ENCODE results near the gene MPZ.
A peak's percentile ranks its signal among the peaks of the same experiment; 100 is the strongest.
"Not testable (repeated sequence)": the region's sequence is repeated elsewhere in the genome, so short reads cannot be mapped to it uniquely, and the experiment has no call there.

Gene MPZ

GRCh38 chr1:161261261-161262235 lies 48.2 kb downstream of the MPZ start:
- TF ChIP-seq CTCF (IDR thresholded peaks at IDR 0.05; ENCODE audit: low read length, missing control alignments): no peak
- DNase-seq (ENCODE audit: low read depth): peak; percentile 10
- no peak overlapping the region for H3K4me3 ChIP-seq (replicated peaks; ENCODE audit: low read depth, low read length)

GRCh38 chr1:161260376-161261260 lies 49.1 kb downstream of the MPZ start:
- DNase-seq (ENCODE audit: low read depth): no peak
- no peak overlapping the region for H3K4me3 ChIP-seq (replicated peaks; ENCODE audit: low read depth, low read length)
- TF ChIP-seq CTCF (IDR thresholded peaks at IDR 0.05; ENCODE audit: low read length, missing control alignments): no peak

GRCh38 chr1:161259765-161260164 lies 50.0 kb downstream of the MPZ start:
- TF ChIP-seq CTCF (IDR thresholded peaks at IDR 0.05; ENCODE audit: low read length, missing control alignments): no peak
- H3K4me3 ChIP-seq (replicated peaks; ENCODE audit: low read depth, low read length): no peak overlapping the region
- no peak for DNase-seq (ENCODE audit: low read depth)

GRCh38 chr1:161259345-161259702 lies 50.4 kb downstream of the MPZ start:
- H3K4me3 ChIP-seq (replicated peaks; ENCODE audit: low read depth, low read length): no peak overlapping the region
- DNase-seq (ENCODE audit: low read depth): no peak
- no peak for TF ChIP-seq CTCF (IDR thresholded peaks at IDR 0.05; ENCODE audit: low read length, missing control alignments)

- peak within 1 kb of the TSS; percentile 50 for H3K4me3 ChIP-seq (replicated peaks; ENCODE audit: low read depth, low read length)
- peak; percentile 58 for DNase-seq (ENCODE audit: low read depth)
- no peak for TF ChIP-seq CTCF (IDR thresholded peaks at IDR 0.05; ENCODE audit: low read length, missing control alignments)
Observed at GRCh38 chr1:161258439-161259344, 51.1 kb downstream of the MPZ start, which contains the start of gene PCP4L1. Gene PCP4L1, plus strand, starts transcription at chr1:161258745. Its CDS starts 230 bp downstream, at chr1:161258975.

- H3K4me3 ChIP-seq (replicated peaks; ENCODE audit: low read depth, low read length); DNase-seq (ENCODE audit: low read depth): not testable (repeated sequence)
Observed at GRCh38 chr1:161257109-161257508, 52.7 kb downstream of the MPZ start.

GRCh38 chr1:161255955-161256520 lies 53.7 kb downstream of the MPZ start:
- not testable (repeated sequence) for DNase-seq (ENCODE audit: low read depth); H3K4me3 ChIP-seq (replicated peaks; ENCODE audit: low read depth, low read length)

GRCh38 chr1:161255302-161255701 lies 54.5 kb downstream of the MPZ start:
- H3K4me3 ChIP-seq (replicated peaks; ENCODE audit: low read depth, low read length); DNase-seq (ENCODE audit: low read depth): not testable (repeated sequence)
